ENCODE results near the gene ADRA1B.

Gene ADRA1B

GRCh38 chr5:159890141-159890540, 26.1 kb upstream of the ADRA1B start:
- TF ChIP-seq FOXP2 (optimal IDR thresholded peaks at IDR 0.05; ENCODE audit: borderline replicate concordance, extremely low read depth, extremely low read length, insufficient read depth) (no peak), TAF1 (IDR thresholded peaks at IDR 0.05; ENCODE audit: borderline replicate concordance, insufficient read depth, low read length) (no peak), SIN3A (IDR thresholded peaks at IDR 0.05; ENCODE audit: borderline replicate concordance, insufficient read depth, low read length) (no peak), POLR2AphosphoS5 (IDR thresholded peaks at IDR 0.05; ENCODE audit: low read depth, low read length) (no peak)
- TF ChIP-seq, protein P1, sequence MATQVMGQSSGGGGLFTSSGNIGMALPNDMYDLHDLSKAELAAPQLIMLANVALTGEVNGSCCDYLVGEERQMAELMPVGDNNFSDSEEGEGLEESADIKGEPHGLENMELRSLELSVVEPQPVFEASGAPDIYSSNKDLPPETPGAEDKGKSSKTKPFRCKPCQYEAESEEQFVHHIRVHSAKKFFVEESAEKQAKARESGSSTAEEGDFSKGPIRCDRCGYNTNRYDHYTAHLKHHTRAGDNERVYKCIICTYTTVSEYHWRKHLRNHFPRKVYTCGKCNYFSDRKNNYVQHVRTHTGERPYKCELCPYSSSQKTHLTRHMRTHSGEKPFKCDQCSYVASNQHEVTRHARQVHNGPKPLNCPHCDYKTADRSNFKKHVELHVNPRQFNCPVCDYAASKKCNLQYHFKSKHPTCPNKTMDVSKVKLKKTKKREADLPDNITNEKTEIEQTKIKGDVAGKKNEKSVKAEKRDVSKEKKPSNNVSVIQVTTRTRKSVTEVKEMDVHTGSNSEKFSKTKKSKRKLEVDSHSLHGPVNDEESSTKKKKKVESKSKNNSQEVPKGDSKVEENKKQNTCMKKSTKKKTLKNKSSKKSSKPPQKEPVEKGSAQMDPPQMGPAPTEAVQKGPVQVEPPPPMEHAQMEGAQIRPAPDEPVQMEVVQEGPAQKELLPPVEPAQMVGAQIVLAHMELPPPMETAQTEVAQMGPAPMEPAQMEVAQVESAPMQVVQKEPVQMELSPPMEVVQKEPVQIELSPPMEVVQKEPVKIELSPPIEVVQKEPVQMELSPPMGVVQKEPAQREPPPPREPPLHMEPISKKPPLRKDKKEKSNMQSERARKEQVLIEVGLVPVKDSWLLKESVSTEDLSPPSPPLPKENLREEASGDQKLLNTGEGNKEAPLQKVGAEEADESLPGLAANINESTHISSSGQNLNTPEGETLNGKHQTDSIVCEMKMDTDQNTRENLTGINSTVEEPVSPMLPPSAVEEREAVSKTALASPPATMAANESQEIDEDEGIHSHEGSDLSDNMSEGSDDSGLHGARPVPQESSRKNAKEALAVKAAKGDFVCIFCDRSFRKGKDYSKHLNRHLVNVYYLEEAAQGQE (IDR thresholded peaks at IDR 0.05; ENCODE audit: insufficient read depth in 1 of 2, low read depth in 2 of 2, low read length in 2 of 2): no peak

- TF ChIP-seq, protein P1 (IDR thresholded peaks at IDR 0.05; ENCODE audit: insufficient read depth in 1 of 2, low read depth in 2 of 2, low read length in 2 of 2): no peak
- no peak for TF ChIP-seq FOXP2 (optimal IDR thresholded peaks at IDR 0.05; ENCODE audit: borderline replicate concordance, extremely low read depth, extremely low read length, insufficient read depth)
- TF ChIP-seq SIN3A (IDR thresholded peaks at IDR 0.05; ENCODE audit: borderline replicate concordance, insufficient read depth, low read length): no peak
- no peak for TF ChIP-seq TAF1 (IDR thresholded peaks at IDR 0.05; ENCODE audit: borderline replicate concordance, insufficient read depth, low read length)
- TF ChIP-seq POLR2AphosphoS5 (IDR thresholded peaks at IDR 0.05; ENCODE audit: low read depth, low read length): no peak
These were observed 24.9 kb upstream of the ADRA1B start for GRCh38 chr5:159891371-159891770.

GRCh38 chr5:159893040-159893695, 23.1 kb upstream of the ADRA1B start:
- TF ChIP-seq POLR2AphosphoS5 (IDR thresholded peaks at IDR 0.05; ENCODE audit: low read depth, low read length): no peak
- TF ChIP-seq, protein P1 (IDR thresholded peaks at IDR 0.05; ENCODE audit: insufficient read depth in 1 of 2, low read depth in 2 of 2, low read length in 2 of 2): no peak
- TF ChIP-seq TAF1 (IDR thresholded peaks at IDR 0.05; ENCODE audit: borderline replicate concordance, insufficient read depth, low read length): no peak
- TF ChIP-seq FOXP2 (optimal IDR thresholded peaks at IDR 0.05; ENCODE audit: borderline replicate concordance, extremely low read depth, extremely low read length, insufficient read depth): no peak

- TF ChIP-seq, protein P1 (IDR thresholded peaks at IDR 0.05; ENCODE audit: insufficient read depth in 1 of 2, low read depth in 2 of 2, low read length in 2 of 2): no peak
- TF ChIP-seq POLR2AphosphoS5 (IDR thresholded peaks at IDR 0.05; ENCODE audit: low read depth, low read length) (no peak), TAF1 (IDR thresholded peaks at IDR 0.05; ENCODE audit: borderline replicate concordance, insufficient read depth, low read length) (no peak), FOXP2 (optimal IDR thresholded peaks at IDR 0.05; ENCODE audit: borderline replicate concordance, extremely low read depth, extremely low read length, insufficient read depth) (no peak), SIN3A (IDR thresholded peaks at IDR 0.05; ENCODE audit: borderline replicate concordance, insufficient read depth, low read length) (no peak)
These were observed 22.0 kb upstream of the ADRA1B start for GRCh38 chr5:159894149-159894720.
